NCI-H82 treated with DMSO at 0.1 percent for 48 hours (cell line): ENCODE results near the gene POC1A.

Experiments
- DNase-seq: peaks from one replicate; lab custom pipeline; 2025; ENCODE audit not compliant: unreplicated experiment; lab: John Stamatoyannopoulos, UW

POC1A gene

GRCh38 chr3:52068730-52069129 lies 85.5 kb downstream of the POC1A start:
- no peak for DNase-seq

DNA sequence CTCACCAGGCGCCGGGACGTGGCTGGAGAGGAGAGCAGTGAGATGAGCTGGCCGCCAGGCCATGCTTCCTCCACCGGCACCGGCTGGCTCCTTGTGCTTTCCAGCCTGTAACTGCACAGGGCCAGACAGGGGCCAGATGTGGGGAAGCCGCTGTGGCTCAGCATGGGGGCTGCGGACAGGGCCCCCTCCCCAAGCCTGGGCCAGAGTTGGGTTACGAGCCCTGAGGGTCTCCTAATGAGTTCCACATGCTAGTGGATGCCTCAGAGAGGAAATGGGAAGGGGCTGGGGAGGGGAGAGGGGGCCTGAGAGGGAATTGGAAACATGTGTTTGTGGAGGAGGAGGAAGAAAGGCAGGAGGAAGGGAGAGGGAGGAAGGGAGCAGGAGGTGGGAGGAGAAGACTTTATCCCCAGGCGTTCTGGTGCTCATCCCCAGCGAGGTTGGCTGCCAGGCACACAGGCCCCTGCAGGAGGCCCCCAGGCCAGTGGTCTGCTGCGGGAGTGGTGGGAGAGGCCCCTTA lies 86.1 kb downstream of the POC1A start:
- no peak for DNase-seq

DNA sequence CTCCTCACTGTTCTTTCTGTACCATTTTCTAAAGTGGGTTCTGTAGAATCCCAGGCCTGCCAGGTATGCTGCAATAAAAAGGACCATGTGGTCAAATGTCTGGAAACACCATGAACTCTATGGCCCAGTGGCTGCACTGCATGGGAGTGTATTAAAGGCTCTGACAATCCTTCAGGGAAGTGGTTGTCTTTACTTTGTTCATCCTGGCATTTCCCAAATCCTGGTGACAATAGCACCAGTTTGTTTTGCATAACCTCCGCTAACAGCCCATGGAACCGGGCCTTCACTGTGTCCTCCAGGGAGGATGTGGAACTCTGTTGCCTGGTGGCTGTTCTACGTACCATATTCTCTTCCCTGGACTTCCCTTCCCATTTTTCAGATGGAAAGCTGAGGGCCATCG lies 86.7 kb downstream of the POC1A start:
- no peak for DNase-seq

- DNase-seq = no peak
Observed at GRCh38 chr3:52067046-52067445, 87.2 kb downstream of the POC1A start.

DNA sequence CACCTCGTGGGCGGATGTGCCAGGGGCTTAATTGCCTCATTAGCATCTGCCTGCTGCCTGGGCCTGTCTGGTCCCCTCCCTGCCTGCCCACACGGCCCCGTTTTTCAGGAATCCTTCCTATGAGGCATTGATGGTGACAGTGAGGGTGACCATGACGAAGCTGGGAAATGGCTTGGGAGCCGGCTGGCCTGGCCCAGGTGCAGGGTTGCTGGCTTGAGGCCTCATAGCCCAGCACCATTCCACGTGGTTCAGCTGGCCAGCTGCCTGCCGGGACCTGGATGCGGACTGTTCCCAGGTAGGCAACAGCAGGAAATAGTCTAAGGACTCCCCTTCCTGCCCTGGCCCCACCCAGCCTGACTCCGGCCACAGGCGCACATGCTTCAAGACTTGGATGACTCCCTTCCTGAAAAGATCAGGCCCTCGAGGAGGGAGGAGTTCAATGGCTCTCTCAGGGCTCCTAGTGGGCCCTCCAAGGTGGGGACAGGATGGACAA lies 88.9 kb downstream of the POC1A start:
- DNase-seq = no peak

DNA sequence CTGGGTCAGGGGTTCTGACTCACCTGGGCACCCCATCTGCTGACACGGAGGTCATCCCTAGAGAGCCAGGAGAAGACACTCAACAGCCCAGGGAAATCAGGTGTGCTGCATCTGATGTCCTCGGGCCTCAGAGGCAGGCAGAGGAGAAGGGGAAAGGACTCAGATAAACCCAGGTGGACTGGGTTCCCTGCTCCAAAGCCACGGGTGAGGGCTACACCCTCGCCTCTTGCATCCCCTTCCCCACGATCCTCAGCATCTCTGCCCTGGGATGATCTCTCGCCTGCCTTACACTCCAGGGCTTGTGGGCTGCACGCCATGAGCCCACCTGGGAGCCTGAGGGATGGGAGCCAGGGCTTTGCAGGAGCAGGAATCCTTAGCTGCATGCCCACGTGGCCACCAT lies 89.7 kb downstream of the POC1A start:
- DNase-seq = no peak

GRCh38 chr3:52063026-52063723 lies 91.0 kb downstream of the POC1A start:
- DNase-seq = peak; percentile 61

- no peak for DNase-seq
Observed at GRCh38 chr3:52062505-52062904, 91.7 kb downstream of the POC1A start.

DNA sequence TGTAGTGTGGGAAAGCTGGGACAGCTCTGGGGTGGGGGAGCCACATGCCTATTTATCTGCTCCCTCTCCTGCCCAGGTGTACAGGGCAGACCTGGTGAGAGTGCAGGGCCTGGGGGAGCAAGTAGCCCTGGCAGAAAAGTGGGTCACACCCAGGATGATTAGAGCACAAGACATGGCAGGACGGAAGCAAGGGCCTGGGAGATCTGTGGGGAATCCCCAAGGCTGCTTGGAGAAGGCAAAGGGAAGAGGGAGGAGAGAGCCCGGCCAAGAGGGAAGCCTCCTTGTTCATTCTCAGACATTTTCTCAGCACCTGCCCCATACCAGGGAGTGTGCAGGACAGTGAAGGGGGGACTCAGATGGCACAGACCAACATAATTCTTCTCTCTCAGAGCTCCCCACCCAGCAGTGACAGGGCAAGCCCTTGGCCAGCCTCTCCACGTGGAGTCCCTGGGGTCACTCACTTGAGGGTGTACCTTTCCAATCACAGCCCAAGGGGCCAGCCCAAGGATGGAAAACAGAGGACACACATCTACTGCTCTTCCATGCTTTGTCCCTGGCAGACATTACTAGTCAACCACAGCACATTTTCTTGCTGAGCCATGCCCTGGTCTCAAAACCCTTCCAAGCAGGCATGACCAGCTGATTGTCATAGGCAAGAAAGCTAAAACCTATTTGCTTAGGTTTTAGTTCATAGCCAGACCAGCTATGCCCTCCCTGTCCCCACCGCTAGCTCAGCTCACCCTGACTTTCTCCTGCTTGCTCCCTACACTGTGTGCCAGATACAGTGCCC lies 92.9 kb downstream of the POC1A start:
- no peak for DNase-seq

GRCh38 chr3:52059781-52060180 lies 94.4 kb downstream of the POC1A start:
- no peak for DNase-seq

GRCh38 chr3:52057812-52058495 lies 96.3 kb downstream of the POC1A start:
- no peak for DNase-seq

GRCh38 chr3:52056968-52057811 lies 97.0 kb downstream of the POC1A start:
- DNase-seq = peak; percentile 94

DNA sequence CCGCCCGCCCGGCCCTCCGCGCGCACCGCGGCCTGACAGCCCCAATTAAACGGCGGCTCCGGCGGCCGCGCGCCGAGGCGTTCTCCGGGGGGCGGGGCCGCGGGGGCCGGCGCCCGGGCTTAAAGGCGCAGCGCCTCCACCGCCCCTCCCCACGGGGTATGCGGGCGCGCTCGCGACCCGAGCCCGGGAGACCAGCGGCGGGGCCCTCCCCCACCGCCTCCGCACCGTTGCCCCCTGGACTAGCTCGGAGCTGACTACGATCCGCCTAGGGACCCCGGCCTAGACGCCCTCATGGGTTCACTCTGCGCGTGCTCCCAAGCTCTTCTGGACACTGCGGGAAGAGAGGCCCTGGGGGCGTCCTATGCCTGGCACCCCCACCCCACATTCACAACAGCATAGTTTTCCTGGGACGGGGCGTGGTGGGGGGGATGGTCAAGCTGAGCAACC lies 97.7 kb downstream of the POC1A start, which contains the start of gene DUSP7:
Gene DUSP7 (minus strand): TSS at position 51 of the 447 bp plus-strand sequence. CDS start 205 bp downstream, outside the sequence.
- DNase-seq = no peak

GRCh38 chr3:52055537-52056351 lies 98.5 kb downstream of the POC1A start:
- no peak for DNase-seq

- no peak for DNase-seq
Observed at GRCh38 chr3:52054661-52055511, 99.3 kb downstream of the POC1A start.

GRCh38 chr3:52053307-52054304 lies 100.6 kb downstream of the POC1A start:
- no peak for DNase-seq

DNA sequence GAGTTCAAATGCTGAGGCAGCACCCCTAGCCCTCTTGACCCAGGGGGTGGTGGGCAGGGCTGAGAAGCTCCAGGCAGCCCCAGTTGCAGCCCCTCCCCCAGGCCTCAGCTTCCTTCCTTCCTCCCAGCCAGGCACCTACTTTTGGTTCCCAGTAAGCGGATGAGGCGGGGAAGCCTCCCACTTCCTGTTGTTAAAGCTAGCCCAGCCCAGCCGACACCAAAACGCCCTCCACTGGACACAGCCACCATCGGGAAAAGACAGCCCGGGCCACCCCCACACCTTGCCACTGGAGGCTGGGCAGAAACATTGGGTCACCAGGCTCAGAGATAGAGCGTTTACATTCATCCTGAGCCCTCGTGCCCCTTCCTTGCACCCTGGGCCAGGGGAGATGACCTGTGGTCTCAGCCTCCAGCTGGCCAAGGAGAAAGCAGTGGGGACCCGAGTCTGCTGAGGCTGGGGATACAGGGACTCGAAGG lies 101.4 kb downstream of the POC1A start:
- DNase-seq = no peak
